IMR-90 (cell line): ENCODE data around the gene PRELID3B. TPM values are rescaled to one million over a fixed set of nuclear protein-coding genes. Genes with fewer than 3 reads are reported as not detected.

ENCODE experiments used
- ATAC-seq: fragments of 200-7000 bp; cut with Tn5 transposase; 2 replicates; pipeline ENCODE4 v1.9.1; 2020; ENCODE audit warnings: low read depth, mild to moderate bottlenecking, moderate library complexity
- BruUV-seq: library from RNA; stranded (reverse); fragments of 400-500 nt; replicated peaks from 2 replicates; lab custom pipeline; 2021; lab: Mats Ljungman, UMichigan
- CTCF ChIA-PET: fragments of 300-600 bp; formaldehyde crosslinking; extraction: SDS; loops from one replicate; lab custom pipeline; 2021; ENCODE audit warnings: antibody characterized with exemption; lab: Yijun Ruan, JAX
- POLR2A ChIA-PET: fragments of 300-600 bp; sonication (Branson Sonifier 250); formaldehyde crosslinking; loops from one replicate; lab custom pipeline; 2022; ENCODE audit warnings: antibody characterized with exemption; ENCODE audit not compliant: unreplicated experiment; lab: Charles Lee
- DNase-seq: peaks from one replicate; pipeline ENCODE4 v3.0.0; 2013
- H2AFZ ChIP-seq: replicated peaks from 2 replicates; pipeline ENCODE3; 2013; ENCODE audit warnings: low read length, mild to moderate bottlenecking; ENCODE audit not compliant: poor library complexity
- H2AK5ac ChIP-seq: 2 replicates; pipeline ENCODE4 v1.6.1; 2013; ENCODE audit warnings: low read depth, low read length, inconsistent platforms
- H2AK9ac ChIP-seq: replicated peaks from 2 replicates; pipeline ENCODE3; 2013; ENCODE audit warnings: mild to moderate bottlenecking, low read depth, low read length, moderate library complexity; ENCODE audit not compliant: poor library complexity
- H2BK120ac ChIP-seq: 2 replicates; pipeline ENCODE4 v1.6.1; 2013; ENCODE audit warnings: low read depth, low read length, inconsistent platforms
- H2BK15ac ChIP-seq: 3 replicates; pipeline ENCODE4 v1.6.1; 2013; ENCODE audit warnings: low read depth, low read length, inconsistent platforms
- H2BK20ac ChIP-seq: 2 replicates; pipeline ENCODE4 v1.6.1; 2013; ENCODE audit warnings: low read depth, mild to moderate bottlenecking, inconsistent platforms, low read length, moderate library complexity
- H2BK5ac ChIP-seq: 2 replicates; pipeline ENCODE4 v1.6.1; 2013; ENCODE audit warnings: mild to moderate bottlenecking, low read depth, low read length, inconsistent platforms; ENCODE audit not compliant: poor library complexity, severe bottlenecking
- H3K14ac ChIP-seq: replicated peaks from 2 replicates; pipeline ENCODE4 v1.6.1; 2013; ENCODE audit warnings: low read depth, low read length, inconsistent platforms
- H3K18ac ChIP-seq: 2 replicates; pipeline ENCODE4 v1.6.1; 2013; ENCODE audit warnings: low read depth, low read length, control low read depth
- H3K23ac ChIP-seq: 2 replicates; pipeline ENCODE4 v1.6.1; 2013; ENCODE audit warnings: low read depth, low read length, inconsistent platforms
- H3K27ac ChIP-seq: 2 replicates; pipeline ENCODE4 v1.5.1; 2013; ENCODE audit warnings: mild to moderate bottlenecking, control low read depth, low read length; ENCODE audit not compliant: insufficient read depth
- H3K27me3 ChIP-seq: 2 replicates; pipeline ENCODE4 v1.6.1; 2013; ENCODE audit warnings: low read length; ENCODE audit not compliant: control insufficient read depth, insufficient read depth
- H3K36me3 ChIP-seq: 2 replicates; pipeline ENCODE4 v1.6.1; 2013; ENCODE audit warnings: low read length, mixed read lengths; ENCODE audit not compliant: control insufficient read depth, insufficient read depth
- H3K4ac ChIP-seq: 2 replicates; pipeline ENCODE4 v1.6.1; 2013; ENCODE audit warnings: low read depth, low read length, inconsistent platforms
- H3K4me1 ChIP-seq: 2 replicates; pipeline ENCODE4 v1.6.1; 2013; ENCODE audit warnings: low read length, mixed read lengths; ENCODE audit not compliant: control insufficient read depth, insufficient read depth
- H3K4me2 ChIP-seq: 2 replicates; pipeline ENCODE4 v1.6.1; 2013; ENCODE audit warnings: low read depth, mild to moderate bottlenecking, control low read depth, low read length, moderate library complexity
- H3K4me3 ChIP-seq: 2 replicates; pipeline ENCODE4 v1.5.1; 2013; ENCODE audit warnings: low read depth, mild to moderate bottlenecking, control low read depth, low read length, moderate library complexity; ENCODE audit not compliant: insufficient read depth
- H3K56ac ChIP-seq: 2 replicates; pipeline ENCODE4 v1.6.1; 2013; ENCODE audit warnings: low read length, inconsistent platforms; ENCODE audit not compliant: insufficient read depth; ENCODE audit errors: extremely low read depth
- H3K79me1 ChIP-seq, 2 experiments: 2 replicates each; pipeline ENCODE4 v1.6.1; 2013; ENCODE audit warnings: low read length in 2 of 2, inconsistent platforms in 1 of 2, low read depth in 1 of 2
- H3K9ac ChIP-seq: 2 replicates; pipeline ENCODE4 v1.6.1; 2013; ENCODE audit warnings: low read depth, low read length, control low read depth
- H3K9me1 ChIP-seq: 2 replicates; pipeline ENCODE4 v1.6.1; 2013; ENCODE audit warnings: low read length, inconsistent platforms; ENCODE audit not compliant: insufficient read depth
- H3K9me3 ChIP-seq: 2 replicates; pipeline ENCODE4 v1.6.1; 2013; ENCODE audit warnings: low read length; ENCODE audit not compliant: control insufficient read depth, insufficient read depth
- H4K20me1 ChIP-seq: 2 replicates; pipeline ENCODE4 v1.6.1; 2013; ENCODE audit warnings: low read length, inconsistent platforms; ENCODE audit not compliant: insufficient read depth
- H4K5ac ChIP-seq: 2 replicates; pipeline ENCODE4 v1.6.1; 2013; ENCODE audit warnings: mild to moderate bottlenecking, low read depth, low read length, control low read depth
- H4K8ac ChIP-seq, 2 experiments: 2 replicates each; pipeline ENCODE4 v1.6.1; 2013; ENCODE audit warnings: low read depth in 2 of 2, low read length in 2 of 2, control low read depth in 1 of 2, inconsistent platforms in 1 of 2
- H4K91ac ChIP-seq: 2 replicates; pipeline ENCODE4 v1.6.1; 2013; ENCODE audit warnings: low read depth, low read length, inconsistent platforms; ENCODE audit not compliant: insufficient read depth
- BHLHE40 ChIP-seq: fragments of 150-350 bp; IDR thresholded peaks from 2 replicates; pipeline ENCODE4 v1.6.1; 2016; ENCODE audit warnings: mild to moderate bottlenecking, low read depth, low read length
- CEBPB ChIP-seq: IDR thresholded peaks from 2 replicates; pipeline ENCODE4 v1.6.1; 2012; ENCODE audit warnings: low read depth, low read length, improper control_type of control experiment
- CHD1 ChIP-seq: IDR thresholded peaks from 2 replicates; pipeline ENCODE4 v1.6.1; 2012; ENCODE audit warnings: low read depth, low read length, improper control_type of control experiment
- CTCF ChIP-seq: conservative IDR thresholded peaks from 2 replicates; pipeline ENCODE4 v1.5.1; 2012; ENCODE audit warnings: mild to moderate bottlenecking, low read depth, low read length, improper control_type of control experiment
- ELK1 ChIP-seq: fragments of 150-350 bp; IDR thresholded peaks from 2 replicates; pipeline ENCODE4 v1.6.1; 2016; ENCODE audit warnings: low read depth, mild to moderate bottlenecking, low read length, moderate library complexity, borderline replicate concordance
- MAFK ChIP-seq: IDR thresholded peaks from 2 replicates; pipeline ENCODE4 v1.6.1; 2012; ENCODE audit warnings: low read depth, low read length, improper control_type of control experiment
- MAZ ChIP-seq: IDR thresholded peaks from 2 replicates; pipeline ENCODE4 v1.6.1; 2012; ENCODE audit warnings: low read depth, mild to moderate bottlenecking, low read length, improper control_type of control experiment, moderate library complexity, borderline replicate concordance
- MXI1 ChIP-seq: IDR thresholded peaks from 2 replicates; pipeline ENCODE4 v1.6.1; 2012; ENCODE audit warnings: low read depth, mild to moderate bottlenecking, low read length, moderate library complexity, borderline replicate concordance
- NFE2L2 ChIP-seq: fragments of 150-350 bp; IDR thresholded peaks from 2 replicates; pipeline ENCODE4 v1.6.1; 2016; ENCODE audit warnings: low read depth, mild to moderate bottlenecking, low read length
- POLR2A ChIP-seq: IDR thresholded peaks from 2 replicates; pipeline ENCODE4 v1.6.1; 2012; ENCODE audit warnings: mild to moderate bottlenecking, low read depth, low read length
- RAD21 ChIP-seq: IDR thresholded peaks from 2 replicates; pipeline ENCODE4 v1.6.1; 2012; ENCODE audit warnings: low read length, improper control_type of control experiment
- RCOR1 ChIP-seq: IDR thresholded peaks from 2 replicates; pipeline ENCODE4 v1.6.1; 2012; ENCODE audit warnings: mild to moderate bottlenecking, low read length, improper control_type of control experiment; ENCODE audit not compliant: insufficient replicate concordance
- RFX5 ChIP-seq: IDR thresholded peaks from 2 replicates; pipeline ENCODE4 v1.8.0; 2012; ENCODE audit warnings: low read depth, mild to moderate bottlenecking, low read length, moderate library complexity
- SMC3 ChIP-seq: fragments of 150-350 bp; IDR thresholded peaks from 2 replicates; pipeline ENCODE4 v1.6.1; 2016; ENCODE audit warnings: low read depth, mild to moderate bottlenecking, antibody characterized with exemption, low read length, moderate library complexity
- USF2 ChIP-seq: fragments of 150-350 bp; IDR thresholded peaks from 2 replicates; pipeline ENCODE4 v1.6.1; 2017; ENCODE audit warnings: mild to moderate bottlenecking, antibody characterized with exemption, low read length, low read depth
- WGBS, 2 experiments: methylation state at CpG; one replicate each; pipeline versions ENCODE4 v1.1.5 to v1.1.7; 2013; ENCODE audit warnings: missing lambda C conversion rate in 2 of 2; ENCODE audit not compliant: insufficient read length in 1 of 2; ENCODE audit errors: extremely low coverage in 2 of 2; 5-methylcytosine and 5-hydroxymethylcytosine counted together
- dilution Hi-C: fragments of 300-500 bp; cut with HindIII; formaldehyde crosslinking; loops from one replicate; pipeline ENCODE4 v1.14.3; 2018; ENCODE audit warnings: low sequenced_read_pairs; ENCODE audit not compliant: unreplicated experiment
- in situ Hi-C: fragments of 300-500 bp; cut with MboI; formaldehyde crosslinking; loops from 3 replicates; pipeline ENCODE4 v1.14.3; 2019; ENCODE audit warnings: low sequenced_read_pairs, inconsistent platforms, mixed read lengths
- intact Hi-C: fragments of 100-400 bp; cut with micrococcal nuclease; formaldehyde crosslinking; loops from 2 replicates; pipeline ENCODE4 v1.10.0; 2022
- polyA plus RNA-seq, 3 experiments: library from polyadenylated mRNA; depleted of rRNA; stranded (reverse); fragments of >200 nt; gene quantifications; 2 replicates each; pipeline ENCODE4 v1.2.3, GENCODE V29; 2012; ENCODE audit warnings: low replicate concordance in 1 of 3
- total RNA-seq: library from RNA; depleted of rRNA; stranded (reverse); fragments of >200 nt; gene quantifications from 2 replicates; pipeline ENCODE4 v1.2.3, GENCODE V29; 2012

PRELID3B gene
- total and polyA plus RNA-seq, 2 of the 4 experiments (the other 2 are of a cell fraction), result 24.8 to 41.9 TPM

- POLR2A ChIA-PET, result no interaction called here
- Histone ChIP-seq H3K23ac (no peak overlapping the region), H2BK120ac (no peak overlapping the region), H2BK5ac (no peak overlapping the region), H2BK15ac (no peak overlapping the region), H3K4ac (no peak overlapping the region), H4K20me1 (peaks cover 15% of the 10 kb centered on the region), H2AK9ac (peak overlapping the region; percentile 19), H3K56ac (no peak overlapping the region), H3K27ac (no peak overlapping the region), H4K8ac (no peak overlapping the region), H3K9me3 (no peaks in the 10 kb centered on the region), H3K9me1 (peaks cover 19% of the 10 kb centered on the region), H3K4me3 (no peak overlapping the region), H2BK20ac (no peak overlapping the region), H3K4me2 (no peak overlapping the region), H3K27me3 (no peaks in the 10 kb centered on the region), H3K79me1 (peaks cover 17 to 41% of the 10 kb centered on the region in 2 experiments; a peak in 3 of 4 replicates), H3K9ac (no peak overlapping the region), H2AFZ (no peak overlapping the region), H3K14ac (no peak overlapping the region), H2AK5ac (no peak overlapping the region), H3K4me1 (peaks cover 6% of the 10 kb centered on the region; the same call in 1 of the 2 replicates), H4K5ac (no peak overlapping the region), H3K36me3 (peaks cover 59% of the 10 kb centered on the region), H4K91ac (no peak overlapping the region), H3K18ac (no peak overlapping the region)
- WGBS, 2 experiments, result 92% methylated on average over 11 of the region's 18 CpGs; no CpG with 5 or more reads in 1 of the 2 experiments
- ATAC-seq, result no peak
- BruUV-seq, result TSS peak; percentile 98
- dilution Hi-C loops (no loop called here), intact Hi-C loops (no loop called here), in situ Hi-C loops (no loop called here)
- no peak for DNase-seq
- CTCF ChIA-PET, result interaction anchor here (0.6 kb wide), 1 partner anchor 56 kb away, joined by 3 read pairs; no protein-coding TSS in a partner anchor
- TF ChIP-seq USF2, result no peak
- TF ChIP-seq POLR2A, result no peak
- no peak for TF ChIP-seq CHD1
- no peak for TF ChIP-seq RCOR1
- TF ChIP-seq MAZ, result no peak
- no peak for TF ChIP-seq ELK1
- no peak for TF ChIP-seq BHLHE40
- no peak for TF ChIP-seq RAD21
- no peak for TF ChIP-seq CTCF
- TF ChIP-seq RFX5, result no peak
- no peak for TF ChIP-seq MAFK
- no peak for TF ChIP-seq NFE2L2
- no peak for TF ChIP-seq SMC3
- TF ChIP-seq CEBPB, result no peak
- no peak for TF ChIP-seq MXI1
Observed at GRCh38 chr20:58995461-58996225, 46.9 kb downstream of the PRELID3B start.
